K562 (cell line): Measurements from ENCODE around the gene LENG9. TPM values are rescaled to one million over a fixed set of nuclear protein-coding genes. Genes with fewer than 3 reads are reported as not detected.

Experiments used
- ESRRB ChIP-seq: fragments of 250-450 bp; sonication (Bioruptor Pico); IDR thresholded peaks from 2 replicates; pipeline ENCODE4 v1.5.0; 2020; ENCODE audit warnings: mild to moderate bottlenecking, moderate library complexity, borderline replicate concordance
- FUS ChIP-seq: fragments of 200-400 bp; formaldehyde crosslinking; optimal IDR thresholded peaks from 2 replicates; pipeline ENCODE3; 2017; ENCODE audit warnings: low read depth, low read length
- L3MBTL2 ChIP-seq: fragments of 450-650 bp; IDR thresholded peaks from 2 replicates; pipeline ENCODE4 v1.6.1; 2016; ENCODE audit warnings: mild to moderate bottlenecking, moderate library complexity
- MAZ ChIP-seq, 2 experiments: fragments of 450-650 bp in 1 of 2; sonication (generic) in 1 of 2; formaldehyde crosslinking; IDR thresholded peaks in 1 of 2; conservative IDR thresholded peaks in 1 of 2; 2 replicates each; pipeline versions ENCODE4 v1.4.0 to v1.5.0; 2020; ENCODE audit warnings: mild to moderate bottlenecking in 1 of 2, missing genetic modification reagents in 1 of 2
- POLR2AphosphoS2 ChIP-seq: IDR thresholded peaks from 2 replicates; pipeline ENCODE4 v1.6.1; 2012; ENCODE audit warnings: low read length, improper control_type of control experiment
- RBBP5 ChIP-seq: fragments of 200-600 bp; sonication (generic); IDR thresholded peaks from 2 replicates; pipeline ENCODE4 v1.6.1; 2012; ENCODE audit warnings: borderline replicate concordance, mild to moderate bottlenecking, low read length, control low read depth, inconsistent platforms; ENCODE audit not compliant: insufficient read depth, poor library complexity, severe bottlenecking
- ZNF282 ChIP-seq: sonication (generic); formaldehyde crosslinking; IDR thresholded peaks from 2 replicates; pipeline ENCODE4 v1.8.1; 2023; ENCODE audit warnings: missing genetic modification reagents
- ZNF431 ChIP-seq: sonication (generic); formaldehyde crosslinking; IDR thresholded peaks from 2 replicates; pipeline ENCODE4 v1.8.0; 2022; ENCODE audit warnings: mild to moderate bottlenecking, missing genetic modification reagents
- polyA plus RNA-seq, 8 experiments: library from polyadenylated mRNA; depleted of rRNA in 4 of 8; stranded (reverse) in 5 of 8; unstranded in 3 of 8; fragments of >200 nt; fragmentation: Nextera tagmentation in 2 of 8; fragmentation: Illumina TruSeq in 1 of 8; extraction: Ambion mirVana in 2 of 8; extraction: Trizol in 1 of 8; gene quantifications; 2 replicates each; pipeline versions ENCODE4 v1.2.1 to v1.2.3, GENCODE V29; 2011 to 2014; ENCODE audit warnings: inconsistent platforms in 1 of 8, missing spikeins in 1 of 8
- total RNA-seq, 7 experiments: library from RNA; depleted of rRNA in 6 of 7; stranded (reverse); fragments of >200 nt in 6 of 7; fragmentation: Illumina TruSeq in 2 of 7; extraction: Trizol in 2 of 7; gene quantifications; 2 replicates each; pipeline versions ENCODE4 v1.2.1 to v1.2.3, GENCODE V29; 2011 to 2021; ENCODE audit warnings: low replicate concordance in 1 of 7
- TF ChIP-seq, protein P1 (sequence below): fragments of 450-650 bp; IDR thresholded peaks from 2 replicates; pipeline ENCODE4 v1.7.1; 2018; ENCODE audit warnings: mild to moderate bottlenecking, low read depth; ENCODE audit not compliant: partially characterized antibody
- TF ChIP-seq, protein P2 (sequence below): fragments of 450-650 bp; formaldehyde crosslinking; IDR thresholded peaks from 2 replicates; pipeline ENCODE4 v1.4.0; 2022; ENCODE audit warnings: missing genetic modification characterization
- TF ChIP-seq, protein P3 (sequence below): sonication (generic); formaldehyde crosslinking; IDR thresholded peaks from 2 replicates; pipeline ENCODE4 v1.8.1; 2023; ENCODE audit warnings: mild to moderate bottlenecking, missing genetic modification reagents

LENG9 gene
- total and polyA plus RNA-seq, 9 of the 15 experiments (the other 6 are each of a cell fraction or from before 2014, with no cell fraction given): 0.06 to 0.64 (median 0.33) TPM; not detected in 1

DNA sequence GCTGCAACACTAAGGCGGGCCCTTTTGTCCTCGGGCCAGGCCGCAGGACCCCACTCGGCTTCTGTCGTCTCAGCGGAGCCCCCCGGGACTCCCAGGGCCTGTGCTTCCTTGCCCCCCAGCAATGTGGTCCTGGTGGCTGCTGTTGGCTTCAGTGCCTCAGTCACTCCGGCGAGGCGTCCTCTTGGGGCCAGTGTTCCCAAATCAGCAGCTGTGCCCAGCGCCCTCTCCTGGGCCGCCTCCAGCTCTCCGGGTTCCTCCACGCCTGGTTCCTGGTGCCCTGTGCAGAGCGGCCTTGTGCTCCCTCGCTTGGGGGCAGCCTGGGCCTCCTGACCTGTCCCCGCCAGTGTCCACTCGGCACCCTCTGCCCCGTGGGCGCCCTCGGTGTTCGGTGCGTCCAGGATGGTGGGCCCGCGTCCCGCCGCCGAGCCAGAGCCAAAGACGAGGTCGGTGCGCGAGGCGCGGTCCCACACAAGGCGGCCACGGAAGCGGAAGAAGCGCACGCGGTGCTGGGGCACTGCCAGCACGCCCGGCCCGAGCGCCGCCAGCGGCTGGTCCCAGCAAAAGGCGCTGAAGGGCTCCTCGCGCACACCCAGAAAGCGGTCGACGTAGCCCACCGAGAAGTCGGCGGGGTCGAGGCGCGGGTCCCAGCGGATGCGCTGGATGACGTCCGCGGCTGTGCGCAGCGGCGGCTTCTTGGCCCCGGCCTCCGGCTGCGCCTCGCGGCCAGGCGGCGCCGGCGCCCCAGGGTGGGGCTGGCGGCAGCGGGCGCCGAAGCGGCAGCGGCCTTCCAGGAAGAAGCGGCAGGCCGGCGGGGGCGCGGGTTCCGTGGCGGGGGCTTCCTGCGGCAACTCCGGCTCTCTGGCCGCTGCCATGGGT, 685 bp downstream of the LENG9 start (continued):
- TF ChIP-seq MAZ (CRISPR knock-in tag; conservative IDR thresholded peaks at IDR 0.05 in 1 of 2, IDR thresholded peaks at IDR 0.05 in 1 of 2): 0 out of 4 replicates have a peak, but pooled peaks of 1 of the 2 experiments have one; percentile 22
- TF ChIP-seq ZNF282 (CRISPR knock-in tag): 0 out of 2 replicates have a peak, but pooled peaks have one; percentile 38
- peak; percentile 39 for TF ChIP-seq RBBP5
- no peak for TF ChIP-seq L3MBTL2
- TF ChIP-seq FUS: peak; percentile 63
- peak; percentile 71; the same call in 1 of the 2 replicates for TF ChIP-seq ZNF431 (CRISPR knock-in tag)
- TF ChIP-seq, protein P1, sequence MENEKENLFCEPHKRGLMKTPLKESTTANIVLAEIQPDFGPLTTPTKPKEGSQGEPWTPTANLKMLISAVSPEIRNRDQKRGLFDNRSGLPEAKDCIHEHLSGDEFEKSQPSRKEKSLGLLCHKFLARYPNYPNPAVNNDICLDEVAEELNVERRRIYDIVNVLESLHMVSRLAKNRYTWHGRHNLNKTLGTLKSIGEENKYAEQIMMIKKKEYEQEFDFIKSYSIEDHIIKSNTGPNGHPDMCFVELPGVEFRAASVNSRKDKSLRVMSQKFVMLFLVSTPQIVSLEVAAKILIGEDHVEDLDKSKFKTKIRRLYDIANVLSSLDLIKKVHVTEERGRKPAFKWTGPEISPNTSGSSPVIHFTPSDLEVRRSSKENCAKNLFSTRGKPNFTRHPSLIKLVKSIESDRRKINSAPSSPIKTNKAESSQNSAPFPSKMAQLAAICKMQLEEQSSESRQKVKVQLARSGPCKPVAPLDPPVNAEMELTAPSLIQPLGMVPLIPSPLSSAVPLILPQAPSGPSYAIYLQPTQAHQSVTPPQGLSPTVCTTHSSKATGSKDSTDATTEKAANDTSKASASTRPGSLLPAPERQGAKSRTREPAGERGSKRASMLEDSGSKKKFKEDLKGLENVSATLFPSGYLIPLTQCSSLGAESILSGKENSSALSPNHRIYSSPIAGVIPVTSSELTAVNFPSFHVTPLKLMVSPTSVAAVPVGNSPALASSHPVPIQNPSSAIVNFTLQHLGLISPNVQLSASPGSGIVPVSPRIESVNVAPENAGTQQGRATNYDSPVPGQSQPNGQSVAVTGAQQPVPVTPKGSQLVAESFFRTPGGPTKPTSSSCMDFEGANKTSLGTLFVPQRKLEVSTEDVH: peak; percentile 14
- 0 out of 2 replicates have a peak, but pooled peaks have one; percentile 36 for TF ChIP-seq ESRRB (CRISPR knock-in tag)
- TF ChIP-seq, protein P2, sequence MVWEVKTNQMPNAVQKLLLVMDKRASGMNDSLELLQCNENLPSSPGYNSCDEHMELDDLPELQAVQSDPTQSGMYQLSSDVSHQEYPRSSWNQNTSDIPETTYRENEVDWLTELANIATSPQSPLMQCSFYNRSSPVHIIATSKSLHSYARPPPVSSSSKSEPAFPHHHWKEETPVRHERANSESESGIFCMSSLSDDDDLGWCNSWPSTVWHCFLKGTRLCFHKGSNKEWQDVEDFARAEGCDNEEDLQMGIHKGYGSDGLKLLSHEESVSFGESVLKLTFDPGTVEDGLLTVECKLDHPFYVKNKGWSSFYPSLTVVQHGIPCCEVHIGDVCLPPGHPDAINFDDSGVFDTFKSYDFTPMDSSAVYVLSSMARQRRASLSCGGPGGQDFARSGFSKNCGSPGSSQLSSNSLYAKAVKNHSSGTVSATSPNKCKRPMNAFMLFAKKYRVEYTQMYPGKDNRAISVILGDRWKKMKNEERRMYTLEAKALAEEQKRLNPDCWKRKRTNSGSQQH (CRISPR knock-in tag): peak; percentile 12; the same call in 1 of the 2 replicates
- peak; percentile 78; the same call in 1 of the 2 replicates for TF ChIP-seq POLR2AphosphoS2
- TF ChIP-seq, protein P3, sequence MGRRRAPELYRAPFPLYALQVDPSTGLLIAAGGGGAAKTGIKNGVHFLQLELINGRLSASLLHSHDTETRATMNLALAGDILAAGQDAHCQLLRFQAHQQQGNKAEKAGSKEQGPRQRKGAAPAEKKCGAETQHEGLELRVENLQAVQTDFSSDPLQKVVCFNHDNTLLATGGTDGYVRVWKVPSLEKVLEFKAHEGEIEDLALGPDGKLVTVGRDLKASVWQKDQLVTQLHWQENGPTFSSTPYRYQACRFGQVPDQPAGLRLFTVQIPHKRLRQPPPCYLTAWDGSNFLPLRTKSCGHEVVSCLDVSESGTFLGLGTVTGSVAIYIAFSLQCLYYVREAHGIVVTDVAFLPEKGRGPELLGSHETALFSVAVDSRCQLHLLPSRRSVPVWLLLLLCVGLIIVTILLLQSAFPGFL: no peak
